Coronary artery (tissue), 2 donors: ENCODE measurements around the gene NAT16.

Experiments
- DNase-seq: peaks from one replicate; pipeline ENCODE4 v3.0.0-alpha.2; 2017; ENCODE audit warnings: low spot score
- H3K27ac ChIP-seq, 2 donors: fragments of 200-600 bp; sonication (generic); one replicate each; pipeline ENCODE4 v1.5.1; 2016 to 2019
- H3K4me3 ChIP-seq: fragments of 200-600 bp; sonication (generic); 2 replicates; pipeline ENCODE4 v1.5.1; 2016; ENCODE audit warnings: mild to moderate bottlenecking, moderate library complexity
- TF ChIP-seq, protein P1 (sequence below): fragments of 200-600 bp; sonication (generic); IDR thresholded peaks from one replicate; pipeline ENCODE4 v1.5.1; 2019; ENCODE audit warnings: antibody characterized with exemption

NAT16 gene

DNA sequence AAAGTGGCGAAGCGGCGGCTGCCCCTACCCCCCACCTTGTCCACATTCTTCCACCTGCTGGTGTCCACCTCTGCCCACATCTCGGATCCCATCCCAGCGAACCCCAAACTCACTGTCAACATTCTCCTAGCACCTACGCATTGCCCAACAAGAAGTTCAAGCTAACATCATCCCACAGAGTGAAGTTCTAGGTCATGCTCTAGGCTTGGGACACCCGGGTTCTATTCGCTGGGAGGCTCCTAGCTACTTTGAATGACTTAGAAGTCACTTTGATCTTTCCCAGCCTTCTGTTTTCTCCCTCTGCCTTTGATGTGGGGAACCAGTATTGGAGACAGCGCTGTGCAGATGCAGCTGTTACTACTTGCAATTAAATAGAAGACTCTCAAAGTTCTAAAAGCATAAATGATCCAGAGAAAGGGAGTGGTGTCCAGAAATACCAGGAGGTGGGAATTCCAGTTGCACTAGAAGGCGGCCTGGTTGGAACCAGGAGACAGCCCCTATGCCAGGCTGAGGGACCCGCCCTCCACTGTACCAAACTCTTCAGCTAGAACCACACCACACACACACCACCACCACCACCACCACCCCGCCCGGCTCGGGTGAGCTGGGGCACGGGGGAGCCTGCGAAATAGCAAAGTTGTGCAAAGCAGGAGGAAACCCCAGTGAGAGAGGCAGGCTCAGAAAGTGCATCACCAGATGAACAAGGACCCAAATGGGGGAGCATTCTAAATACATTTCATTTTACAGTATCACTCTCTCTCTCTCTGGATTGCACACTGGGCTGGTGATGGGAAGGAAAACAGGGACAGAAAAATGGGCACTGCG is 9.3 kb downstream of the NAT16 start:
- no peak overlapping the region for H3K4me3 ChIP-seq
- H3K27ac ChIP-seq = no peak overlapping the region
- DNase-seq = no peak
- TF ChIP-seq, protein P1, sequence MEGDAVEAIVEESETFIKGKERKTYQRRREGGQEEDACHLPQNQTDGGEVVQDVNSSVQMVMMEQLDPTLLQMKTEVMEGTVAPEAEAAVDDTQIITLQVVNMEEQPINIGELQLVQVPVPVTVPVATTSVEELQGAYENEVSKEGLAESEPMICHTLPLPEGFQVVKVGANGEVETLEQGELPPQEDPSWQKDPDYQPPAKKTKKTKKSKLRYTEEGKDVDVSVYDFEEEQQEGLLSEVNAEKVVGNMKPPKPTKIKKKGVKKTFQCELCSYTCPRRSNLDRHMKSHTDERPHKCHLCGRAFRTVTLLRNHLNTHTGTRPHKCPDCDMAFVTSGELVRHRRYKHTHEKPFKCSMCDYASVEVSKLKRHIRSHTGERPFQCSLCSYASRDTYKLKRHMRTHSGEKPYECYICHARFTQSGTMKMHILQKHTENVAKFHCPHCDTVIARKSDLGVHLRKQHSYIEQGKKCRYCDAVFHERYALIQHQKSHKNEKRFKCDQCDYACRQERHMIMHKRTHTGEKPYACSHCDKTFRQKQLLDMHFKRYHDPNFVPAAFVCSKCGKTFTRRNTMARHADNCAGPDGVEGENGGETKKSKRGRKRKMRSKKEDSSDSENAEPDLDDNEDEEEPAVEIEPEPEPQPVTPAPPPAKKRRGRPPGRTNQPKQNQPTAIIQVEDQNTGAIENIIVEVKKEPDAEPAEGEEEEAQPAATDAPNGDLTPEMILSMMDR = no peak

DNA sequence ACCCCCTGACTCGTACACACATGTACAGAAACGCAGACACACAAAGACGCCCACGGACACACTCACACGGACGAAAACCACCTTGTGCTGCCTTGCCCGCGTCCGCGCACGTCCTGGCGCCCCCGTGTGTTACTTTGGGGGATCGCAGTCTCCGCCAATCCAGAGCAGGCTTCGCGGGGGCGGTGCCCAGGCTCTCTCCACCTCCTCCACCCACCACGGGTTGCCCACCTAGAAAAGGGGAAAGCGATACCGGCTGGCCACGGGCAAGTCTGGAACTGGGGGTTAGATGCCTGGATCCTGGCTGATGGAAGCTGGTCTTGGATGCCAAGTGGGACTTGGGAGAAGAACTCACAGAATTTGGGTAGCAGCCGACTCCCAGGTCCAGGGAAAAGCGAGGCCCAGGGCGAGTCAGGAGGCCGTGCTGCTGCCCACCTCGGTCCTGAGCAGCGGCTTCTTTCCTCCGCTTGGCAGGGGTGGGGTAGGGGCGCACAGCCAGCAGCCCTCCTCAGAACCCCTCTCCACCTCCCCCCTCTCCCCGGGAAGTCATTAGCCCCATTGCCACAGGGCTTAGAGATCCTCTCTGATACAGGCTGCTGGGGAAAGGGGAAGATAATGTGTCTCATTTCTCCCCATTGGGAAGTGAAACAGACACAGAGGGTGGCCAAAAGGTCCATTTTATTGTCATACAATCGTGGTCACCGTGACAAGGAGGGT is 10.1 kb downstream of the NAT16 start:
- DNase-seq = peak; percentile 78
- Histone ChIP-seq H3K27ac (no peak overlapping the region), H3K4me3 (no peak overlapping the region)
- TF ChIP-seq, protein P1 = peak; percentile 91

DNA sequence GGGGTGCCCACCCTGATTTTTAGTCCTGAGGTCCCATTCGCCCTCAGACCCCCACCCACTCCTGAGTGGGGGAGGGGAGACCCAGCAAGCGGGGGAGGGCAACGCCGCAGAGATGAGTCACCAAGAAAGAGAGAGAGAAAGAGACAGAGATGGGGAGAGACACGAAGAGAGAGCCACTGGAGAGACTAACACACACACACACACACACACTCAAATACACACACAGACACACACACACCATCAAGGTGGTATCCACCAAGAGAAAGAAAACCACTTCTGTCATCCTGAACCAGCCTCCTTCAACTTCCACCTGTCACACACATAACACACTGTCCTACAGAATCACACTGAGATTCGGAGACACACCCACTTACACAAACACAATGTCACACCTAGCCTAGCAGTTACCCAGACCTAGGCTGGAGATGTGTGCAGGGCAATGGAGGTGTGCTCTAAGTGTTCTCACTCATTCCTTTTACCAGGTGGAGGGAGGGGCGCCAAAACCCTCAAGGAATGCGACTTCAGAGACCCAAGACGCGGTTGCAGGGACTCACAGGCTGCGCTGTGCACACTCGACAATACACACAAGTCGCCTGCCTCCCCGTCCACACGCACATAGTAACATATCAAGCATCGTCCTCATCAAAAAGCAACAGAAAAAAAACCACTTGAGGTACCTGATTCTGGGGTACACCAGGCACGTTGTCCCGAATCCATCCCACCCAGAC is 10.8 kb downstream of the NAT16 start:
- no peak overlapping the region for H3K4me3 ChIP-seq
- DNase-seq = no peak
- H3K27ac ChIP-seq = no peak overlapping the region
- TF ChIP-seq, protein P1 = no peak

DNA sequence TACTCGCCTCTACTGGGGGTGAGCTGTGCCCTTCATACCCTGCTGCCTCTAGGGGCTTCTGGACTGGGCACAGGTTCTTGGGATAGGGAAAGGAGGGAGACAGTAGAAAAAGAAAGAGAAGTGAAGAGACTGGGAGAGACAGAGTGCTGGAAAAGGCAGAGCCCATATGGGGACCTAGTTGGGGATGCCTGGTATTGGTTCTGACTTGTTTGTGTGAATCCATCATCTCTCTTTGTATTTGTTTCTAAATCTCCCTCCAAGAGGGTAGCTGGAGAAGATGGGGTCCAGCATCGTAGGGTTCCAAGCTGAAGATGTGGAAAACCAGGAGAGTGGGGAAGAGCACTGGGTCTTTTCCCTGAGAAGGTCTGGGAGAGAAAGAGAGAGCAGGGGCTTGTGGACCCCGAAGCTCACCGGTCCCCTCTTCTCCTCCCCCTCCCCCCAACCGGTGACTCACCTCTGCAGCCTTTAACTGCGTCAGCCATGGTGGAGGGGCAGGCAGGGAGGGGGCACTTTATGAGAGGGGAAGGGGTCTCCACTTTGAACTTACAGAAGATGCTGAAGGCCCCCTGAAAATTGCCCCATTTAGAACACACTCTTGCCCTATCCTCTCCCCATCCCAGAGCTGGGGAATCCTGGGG is 11.6 kb downstream of the NAT16 start:
- Histone ChIP-seq H3K27ac (no peak overlapping the region), H3K4me3 (no peak overlapping the region)
- TF ChIP-seq, protein P1 = no peak
- no peak for DNase-seq

DNA sequence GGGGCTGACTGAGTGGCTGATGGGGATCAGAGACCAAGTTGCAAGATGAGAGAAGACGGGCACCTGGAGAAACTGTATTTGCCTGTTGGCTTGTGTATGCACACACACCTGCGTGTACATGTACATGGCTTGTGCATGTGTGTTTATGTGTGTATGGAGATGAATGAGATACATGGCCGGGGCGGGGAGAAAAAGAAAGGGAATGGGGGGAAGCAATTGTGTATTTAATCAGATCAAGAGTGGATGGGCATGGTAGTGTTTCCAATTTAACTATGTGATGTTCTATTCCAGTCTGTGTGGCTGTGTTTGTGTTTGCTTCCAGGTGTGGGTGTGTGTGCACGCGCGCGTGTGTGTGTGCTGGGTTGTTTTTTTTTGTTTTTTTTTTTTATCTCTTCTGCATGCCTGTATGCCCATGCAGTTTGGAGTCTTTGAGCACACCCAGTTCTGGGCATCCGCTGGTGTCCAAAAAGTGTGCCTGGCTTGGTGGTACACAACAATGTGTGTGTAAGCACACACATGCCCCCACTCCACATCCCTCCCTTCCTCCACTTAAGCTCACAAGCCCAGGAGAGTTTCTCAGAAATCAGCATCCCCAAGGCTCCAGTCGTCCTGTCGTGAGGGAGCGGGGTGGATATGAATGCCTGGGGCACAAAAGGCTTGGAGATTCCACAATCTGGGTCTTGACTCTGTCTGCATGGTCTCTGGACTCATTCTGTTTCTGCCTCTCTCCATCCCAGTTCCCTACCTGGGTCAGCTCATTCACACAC is 12.3 kb downstream of the NAT16 start:
- DNase-seq = no peak
- TF ChIP-seq, protein P1 = no peak
- no peak overlapping the region for H3K4me3 ChIP-seq
- H3K27ac ChIP-seq = no peak overlapping the region

DNA sequence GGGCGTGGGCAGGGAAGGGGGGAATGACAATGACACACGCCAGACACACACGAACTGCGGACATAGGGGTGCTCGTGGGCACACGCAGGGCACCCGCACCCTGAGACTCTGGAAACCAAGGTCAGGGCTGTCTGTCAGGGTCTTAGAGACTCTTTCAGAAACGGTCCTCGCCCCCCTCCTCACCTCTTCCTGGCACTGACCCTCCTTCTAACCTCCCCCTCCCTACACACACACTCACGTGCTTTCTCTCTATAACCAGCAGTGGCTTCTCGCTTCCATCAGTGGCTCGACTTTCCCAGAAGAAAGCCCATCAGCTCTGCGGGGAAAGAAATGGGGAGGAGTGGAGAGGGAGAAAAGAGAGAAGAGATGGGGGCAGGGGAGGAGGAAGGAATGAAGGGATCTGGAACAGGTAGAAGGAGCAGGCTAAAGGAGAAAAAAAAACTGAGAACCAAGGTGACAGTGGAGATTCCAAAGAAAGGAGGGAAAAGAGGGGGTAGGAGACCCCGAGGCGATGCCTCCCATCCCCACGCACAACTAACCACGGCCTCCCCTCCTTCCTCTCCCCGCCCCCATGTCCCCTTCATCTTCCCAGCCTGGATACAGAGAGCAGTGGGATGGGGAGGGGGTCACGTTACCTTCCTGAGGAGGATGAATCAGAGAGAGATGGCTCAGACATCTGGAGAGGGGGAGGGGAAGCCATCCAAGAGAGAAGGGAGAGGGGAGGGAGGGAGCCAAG is 13.0 kb downstream of the NAT16 start:
- H3K27ac ChIP-seq = no peak overlapping the region
- no peak for DNase-seq
- TF ChIP-seq, protein P1 = no peak
- H3K4me3 ChIP-seq = no peak overlapping the region
